MCF 10A (cell line): Measurements from ENCODE around the gene CEMP1. TPM values are rescaled to one million over a fixed set of nuclear protein-coding genes. Genes with fewer than 3 reads are reported as not detected.
"Not testable (repeated sequence)": the region's sequence is repeated elsewhere in the genome, so short reads cannot be mapped to it uniquely, and the experiment has no call there.

Source experiments
- BruUV-seq: library from RNA; stranded (reverse); fragments of 400-500 nt; replicated peaks from 2 replicates; lab custom pipeline; 2021; lab: Mats Ljungman, UMichigan
- CTCF ChIA-PET: fragments of 300-600 bp; sonication (Branson Sonifier 250); formaldehyde crosslinking; extraction: SDS; loops from one replicate; lab custom pipeline; 2021; ENCODE audit warnings: antibody characterized with exemption, inconsistent platforms; lab: Yijun Ruan, JAX
- POLR2A ChIA-PET: fragments of 300-600, 350-650 bp; sonication (Branson Sonifier 250); formaldehyde crosslinking; extraction: SDS; loops from one replicate; lab custom pipeline; 2020; ENCODE audit warnings: antibody characterized with exemption, inconsistent platforms; lab: Yijun Ruan, JAX
- DNase-seq: peaks from one replicate; pipeline ENCODE4 v3.0.0-alpha.2; 2018; ENCODE audit not compliant: unreplicated experiment
- H3K27ac Mint-ChIP-seq: one replicate; pipeline ENCODE4 v1.8.0; 2022; ENCODE audit warnings: mild to moderate bottlenecking, low read depth, mixed read lengths; ENCODE audit not compliant: unreplicated experiment
- H3K27me3 Mint-ChIP-seq: one replicate; pipeline ENCODE4 v1.8.0; 2022; ENCODE audit warnings: mixed read lengths; ENCODE audit not compliant: insufficient read depth, unreplicated experiment
- H3K36me3 Mint-ChIP-seq: one replicate; pipeline ENCODE4 v1.8.0; 2022; ENCODE audit warnings: mild to moderate bottlenecking, moderate library complexity, mixed read lengths; ENCODE audit not compliant: insufficient read depth, unreplicated experiment
- H3K4me1 Mint-ChIP-seq: one replicate; pipeline ENCODE4 v1.8.0; 2022; ENCODE audit warnings: mixed read lengths; ENCODE audit not compliant: insufficient read depth, unreplicated experiment
- H3K4me3 Mint-ChIP-seq: one replicate; pipeline ENCODE4 v1.8.0; 2022; ENCODE audit warnings: mild to moderate bottlenecking, moderate library complexity, mixed read lengths; ENCODE audit not compliant: unreplicated experiment
- H3K9me3 Mint-ChIP-seq: one replicate; pipeline ENCODE4 v1.8.0; 2022; ENCODE audit warnings: mixed read lengths; ENCODE audit not compliant: unreplicated experiment
- CTCF ChIP-seq: fragments of 200-600 bp; IDR thresholded peaks from one replicate; pipeline ENCODE4 v1.8.0; 2022; ENCODE audit warnings: antibody characterized with exemption, mild to moderate bottlenecking; ENCODE audit not compliant: unreplicated experiment
- intact Hi-C: fragments of 100-400 bp; cut with micrococcal nuclease; formaldehyde crosslinking; loops from 2 replicates; pipeline ENCODE4 v1.14.1; 2022
- total RNA-seq: library from RNA; stranded (reverse); gene quantifications from 2 replicates; pipeline ENCODE4 v1.2.3, GENCODE V29; 2022

Gene CEMP1
- total RNA-seq, 1 experiment from 2014 or later, result not detected

GRCh38 chr16:2541409-2541808 is 10.2 kb upstream of the CEMP1 start:
- H3K27ac Mint-ChIP-seq, BruUV-seq, H3K9me3 Mint-ChIP-seq, H3K27me3 Mint-ChIP-seq, CTCF ChIA-PET, POLR2A ChIA-PET, H3K4me3 Mint-ChIP-seq, DNase-seq, intact Hi-C loops: not testable (repeated sequence)
- Mint-ChIP-seq H3K4me1 (peaks cover 11% of the 10 kb centered on the region), H3K36me3 (peaks cover 16% of the 10 kb centered on the region)

- H3K27me3 Mint-ChIP-seq, CTCF ChIA-PET, intact Hi-C loops, H3K27ac Mint-ChIP-seq, BruUV-seq, POLR2A ChIA-PET, H3K9me3 Mint-ChIP-seq, DNase-seq, H3K4me3 Mint-ChIP-seq: not testable (repeated sequence)
- Mint-ChIP-seq H3K4me1 (peaks cover 11% of the 10 kb centered on the region), H3K36me3 (peaks cover 16% of the 10 kb centered on the region)
These were observed 9.7 kb upstream of the CEMP1 start for GRCh38 chr16:2540912-2541311.

- H3K27me3 Mint-ChIP-seq, H3K36me3 Mint-ChIP-seq, BruUV-seq, POLR2A ChIA-PET, DNase-seq, H3K27ac Mint-ChIP-seq, H3K9me3 Mint-ChIP-seq, intact Hi-C loops: not testable (repeated sequence)
- Mint-ChIP-seq H3K4me3 (peak overlapping the region; percentile 76), H3K4me1 (peaks cover 11% of the 10 kb centered on the region)
- CTCF ChIA-PET, result interaction anchor here (0.7 kb wide), 1 partner anchor 48 kb away, joined by 5 read pairs; no protein-coding TSS in a partner anchor
These were observed 8.7 kb upstream of the CEMP1 start for GRCh38 chr16:2539845-2540458.

GRCh38 chr16:2539192-2539844 is 8.1 kb upstream of the CEMP1 start:
- DNase-seq, intact Hi-C loops, H3K27ac Mint-ChIP-seq, H3K9me3 Mint-ChIP-seq, H3K36me3 Mint-ChIP-seq, POLR2A ChIA-PET, H3K27me3 Mint-ChIP-seq: not testable (repeated sequence)
- H3K4me1 Mint-ChIP-seq, result peaks cover 11% of the 10 kb centered on the region
- CTCF ChIA-PET, result interaction anchor here (0.7 kb wide), 1 partner anchor 48 kb away, joined by 5 read pairs; no protein-coding TSS in a partner anchor
- peak overlapping the region; percentile 76 for H3K4me3 Mint-ChIP-seq
- BruUV-seq, result TSS peak; percentile 53

GRCh38 chr16:2537451-2538379 is 6.5 kb upstream of the CEMP1 start, which contains the start of gene PDPK1:
Gene PDPK1, plus strand, starts transcription at chr16:2538021. Its CDS starts 92 bp downstream, at chr16:2538113.
- TF ChIP-seq CTCF, result no peak
- peak within 1 kb of the TSS; percentile 79 for H3K27ac Mint-ChIP-seq
- H3K4me1 Mint-ChIP-seq, result peaks cover 12% of the 10 kb centered on the region
- H3K9me3 Mint-ChIP-seq, result no peaks in the 10 kb centered on the region
- H3K27me3 Mint-ChIP-seq, result no peaks in the 10 kb centered on the region
- BruUV-seq, result no TSS peak
- DNase-seq, result peak; percentile 95
- peaks cover 8% of the 10 kb centered on the region for H3K36me3 Mint-ChIP-seq
- peak within 1 kb of the TSS; percentile 79 for H3K4me3 Mint-ChIP-seq
- POLR2A ChIA-PET, result interaction anchor here (0.6 to 4.2 kb wide), 8 partner anchors 18 to 375 kb away, joined by 3 to 26 read pairs (median 4); partner anchors contain the start of genes AMDHD2, ATP6V0C, ECI1 and PGP
- CTCF ChIA-PET, result no interaction called here
- intact Hi-C loops, result no loop called here
